Stimulated activated CD8-positive, alpha-beta memory T cell treated with anti-CD3 and anti-CD28 coated beads, Interleukin-7, amount 100 ng/mL, for 24 hours (primary cell): ENCODE results near the gene BHMT2.

Experiments used
- DNase-seq: peaks from one replicate; pipeline ENCODE4 v3.0.0-alpha.2; 2020; ENCODE audit warnings: low read depth

The BHMT2 gene

GRCh38 chr5:79069488-79070349, at the start of gene BHMT2, which contains the start of gene DMGDH:
Gene BHMT2 (plus strand): TSS chr5:79069767. CDS start chr5:79069783, 16 bp downstream.
Gene DMGDH (minus strand): TSS chr5:79069674. CDS start chr5:79069620, 54 bp downstream.
- DNase-seq, result no peak

DNA sequence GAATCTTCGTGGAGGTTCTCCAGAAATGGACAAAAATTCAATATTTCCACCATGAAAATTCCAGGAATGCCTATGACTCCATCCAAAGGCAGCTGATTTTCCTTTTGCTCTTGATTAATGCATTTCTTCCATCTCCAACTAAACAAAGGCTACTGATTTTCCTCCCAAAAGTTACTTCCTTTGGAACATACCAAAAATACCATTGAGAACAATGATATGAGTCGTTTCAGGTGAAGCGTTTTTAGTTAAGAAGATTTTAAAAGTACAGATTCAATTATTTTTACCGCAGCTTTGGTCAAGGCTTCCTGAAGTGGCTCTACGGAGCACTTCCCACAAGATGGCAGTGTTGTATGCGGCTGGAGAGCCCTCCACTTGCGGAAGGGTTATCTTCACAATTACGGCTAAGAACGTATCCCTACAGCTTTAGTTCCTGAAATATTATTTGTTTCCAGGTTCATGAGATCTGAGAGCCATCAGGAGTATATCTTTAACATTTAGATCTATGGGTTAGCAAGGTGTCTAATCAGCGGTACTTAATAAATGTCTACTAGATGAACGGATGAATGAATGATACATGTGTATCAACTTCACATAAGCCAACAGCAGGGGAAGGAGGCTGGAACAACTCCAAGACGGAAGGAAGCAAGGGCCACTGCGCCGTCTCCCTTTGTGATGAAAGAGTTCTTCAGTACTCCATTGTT, 48.6 kb upstream of the BHMT2 start:
- no peak for DNase-seq

DNA sequence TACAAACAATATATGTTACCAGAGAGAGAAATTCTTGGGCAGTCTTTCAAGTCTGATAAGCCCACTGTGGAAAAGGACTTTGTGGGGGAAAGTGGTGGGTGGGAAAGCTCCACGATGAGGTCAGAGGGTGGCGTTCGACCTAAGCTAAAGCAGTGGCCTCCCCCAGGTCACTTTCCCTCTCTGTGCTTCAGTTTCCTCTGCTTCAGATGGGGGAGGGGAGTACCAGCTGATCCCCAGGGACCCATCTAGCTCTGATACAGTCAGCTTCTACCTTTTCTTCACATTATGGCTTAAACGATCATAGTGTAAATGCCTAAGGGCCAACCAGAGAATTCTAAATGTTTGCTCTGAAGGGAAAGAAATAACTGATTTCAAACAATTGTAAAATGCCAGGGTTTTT, 47.8 kb upstream of the BHMT2 start:
- no peak for DNase-seq

DNA sequence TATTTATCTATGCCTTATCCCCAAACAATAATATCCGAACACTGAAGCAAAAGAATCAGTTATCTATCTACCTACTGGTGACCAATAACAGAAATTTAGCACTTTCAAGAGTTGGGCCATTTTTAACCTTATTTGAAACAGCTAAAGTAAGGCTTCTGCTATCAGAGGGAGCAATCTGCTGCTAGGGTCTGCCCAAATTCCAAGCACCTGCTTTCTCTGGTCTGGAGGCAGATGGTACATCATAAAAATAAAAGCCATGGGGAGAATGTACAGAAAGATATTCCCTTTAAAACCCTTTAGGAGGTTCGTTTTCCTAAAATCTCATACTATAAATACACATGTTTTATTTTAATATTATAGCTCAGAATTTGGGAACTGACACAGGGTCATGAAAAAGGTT, 46.8 kb upstream of the BHMT2 start:
- no peak for DNase-seq

- no peak for DNase-seq
Measured at GRCh38 chr5:79023348-79023747, 46.2 kb upstream of the BHMT2 start.

DNA sequence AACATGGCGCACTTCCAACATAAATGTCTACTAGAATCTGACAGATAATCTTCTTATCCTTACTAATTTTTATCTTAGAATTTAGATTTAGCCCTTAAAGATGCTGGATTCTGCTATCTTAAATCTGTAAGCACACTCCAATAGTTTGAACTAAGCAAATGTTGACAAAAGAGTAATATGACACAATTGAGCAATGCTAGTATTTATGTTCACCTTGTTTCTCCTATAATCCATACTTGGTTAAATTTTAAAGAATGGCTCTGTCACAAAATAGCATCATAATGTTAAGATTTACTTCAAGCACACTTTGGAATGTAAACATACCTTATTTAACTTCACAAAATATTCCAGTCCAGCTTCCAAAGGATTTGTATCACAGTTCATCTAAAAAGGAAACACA, 45.6 kb upstream of the BHMT2 start:
- DNase-seq, result no peak

DNA sequence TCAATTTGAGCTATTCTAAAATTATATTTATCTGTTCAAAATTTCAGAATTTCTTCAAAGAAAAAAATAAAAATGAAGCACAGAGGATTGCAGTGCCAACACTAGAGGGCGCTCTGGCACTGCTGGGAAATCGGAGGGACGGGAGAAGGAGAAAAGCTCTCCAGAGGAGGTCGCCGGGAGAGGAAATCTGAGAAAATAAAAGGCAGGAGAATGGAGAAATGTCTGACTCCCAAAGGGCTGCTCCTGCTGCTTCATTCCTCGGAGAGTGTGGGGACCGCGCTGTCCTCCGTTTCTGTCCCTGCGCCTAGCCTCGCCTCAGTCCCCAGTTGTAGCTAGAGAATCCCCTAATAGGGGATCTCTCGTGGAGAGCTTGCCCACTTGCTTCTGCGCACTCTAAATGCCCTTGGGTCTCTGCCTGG, 44.5 kb upstream of the BHMT2 start:
- DNase-seq, result no peak

GRCh38 chr5:79030663-79031484, 38.7 kb upstream of the BHMT2 start:
- no peak for DNase-seq

DNA sequence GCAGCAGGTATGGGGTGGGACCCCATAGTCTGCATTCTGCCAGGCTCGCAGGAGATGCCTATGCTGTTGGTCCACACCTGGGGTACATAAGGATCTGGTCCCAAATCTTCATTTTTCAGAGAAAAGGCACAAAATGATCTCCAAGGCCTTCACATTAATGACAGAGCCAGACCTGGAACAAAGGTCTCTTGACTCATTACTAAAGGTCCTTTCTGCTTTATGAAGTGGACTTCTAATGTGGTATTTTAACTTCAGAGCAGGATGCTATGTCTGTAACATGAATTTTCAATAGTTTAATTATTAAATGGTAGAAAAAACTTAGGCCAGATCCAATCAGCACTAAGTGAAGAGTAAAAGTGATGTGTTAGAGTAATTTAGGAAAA, 38.1 kb upstream of the BHMT2 start:
- no peak for DNase-seq

GRCh38 chr5:79032031-79032695, 37.4 kb upstream of the BHMT2 start:
- DNase-seq, result no peak

GRCh38 chr5:79032782-79033181, 36.8 kb upstream of the BHMT2 start:
- DNase-seq, result no peak

GRCh38 chr5:79035237-79035636, 34.3 kb upstream of the BHMT2 start:
- no peak for DNase-seq

DNA sequence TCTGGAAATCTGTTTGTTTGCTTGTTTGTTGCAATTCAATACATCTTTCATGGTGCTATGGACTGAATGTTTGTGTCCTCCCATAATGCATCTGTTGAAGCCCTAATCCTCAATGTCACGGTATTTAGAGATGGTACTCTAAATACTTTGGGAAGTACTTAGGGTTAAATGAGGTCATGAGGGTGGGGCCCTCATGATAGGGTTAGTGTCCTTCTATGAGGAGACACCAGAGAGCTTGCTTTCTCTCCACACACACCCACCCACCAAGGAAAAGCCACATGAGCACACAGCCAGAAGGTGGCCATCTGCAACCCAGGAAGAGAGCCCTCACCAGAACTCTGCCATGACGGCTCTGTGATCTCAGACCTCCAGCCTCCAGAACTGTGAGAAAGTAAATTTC, 32.8 kb upstream of the BHMT2 start:
- DNase-seq, result no peak

GRCh38 chr5:79042188-79042587, 27.4 kb upstream of the BHMT2 start:
- no peak for DNase-seq

GRCh38 chr5:79047199-79047598, 22.4 kb upstream of the BHMT2 start:
- DNase-seq, result no peak

DNA sequence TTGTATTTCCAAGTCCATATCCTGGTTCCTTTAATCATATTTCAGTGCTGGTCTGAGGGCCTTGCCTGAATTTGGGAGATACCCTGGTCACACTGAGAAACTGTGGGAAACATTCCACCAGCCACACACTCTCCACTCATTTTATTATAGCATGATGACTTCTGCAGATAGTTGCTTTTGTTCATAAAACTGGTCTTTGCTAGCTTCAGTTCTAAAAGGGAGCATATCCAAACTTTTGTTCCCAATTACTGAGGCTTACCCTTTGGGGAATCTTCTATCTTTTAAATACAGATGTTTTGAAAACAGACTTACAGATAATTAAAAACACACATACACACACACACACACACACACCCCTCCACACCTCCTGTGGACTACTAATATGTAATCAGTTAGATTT, 21.1 kb upstream of the BHMT2 start:
- DNase-seq, result no peak

GRCh38 chr5:79050498-79050897, 19.1 kb upstream of the BHMT2 start:
- DNase-seq, result no peak

- no peak for DNase-seq
Measured at GRCh38 chr5:79053321-79053720, 16.2 kb upstream of the BHMT2 start.

DNA sequence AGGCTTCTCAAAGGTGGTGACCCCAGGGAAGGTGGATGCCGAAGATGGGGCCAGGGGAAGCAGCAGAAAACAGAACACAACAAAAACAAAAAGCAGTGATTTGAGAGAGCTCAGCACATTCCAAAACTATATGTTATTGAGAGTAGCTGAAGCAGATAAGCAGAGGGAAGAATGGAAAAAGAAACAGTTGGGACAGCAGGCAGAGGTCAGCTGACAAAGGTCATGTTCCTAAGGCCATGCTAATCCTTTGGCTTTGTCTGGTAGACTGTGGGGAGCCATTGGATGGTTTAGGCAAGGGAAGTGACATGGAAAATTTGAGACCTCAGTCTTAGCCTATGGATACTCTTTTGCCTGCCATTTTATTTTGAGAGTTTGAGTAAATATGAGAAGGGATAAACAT, 14.6 kb upstream of the BHMT2 start:
- DNase-seq, result no peak

GRCh38 chr5:79056847-79057246, 12.7 kb upstream of the BHMT2 start:
- DNase-seq, result no peak

DNA sequence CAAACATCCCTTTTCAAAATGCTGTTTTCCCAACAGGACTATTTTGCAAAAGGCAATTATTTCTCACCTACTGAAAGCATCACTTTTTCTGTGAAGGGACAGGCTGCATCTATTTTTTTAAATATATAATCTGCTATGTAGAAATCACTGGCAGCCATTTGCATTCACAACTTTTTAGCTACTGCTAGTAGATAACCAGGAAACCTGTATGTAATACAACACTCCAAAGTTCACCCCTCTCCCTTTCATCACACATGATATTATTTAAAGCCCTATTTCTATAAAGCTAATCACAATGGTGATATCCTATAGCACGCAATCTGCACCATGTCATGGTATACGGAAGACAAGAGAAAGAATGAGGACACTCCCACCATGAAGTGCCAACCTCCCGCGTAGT, 9.9 kb upstream of the BHMT2 start:
- DNase-seq, result no peak

GRCh38 chr5:79062436-79062835, 7.1 kb upstream of the BHMT2 start:
- DNase-seq, result no peak
